Endothelial cell (in vitro differentiated cells): Measurements from ENCODE around the gene HLA-DQA1. TPM values are rescaled to one million over a fixed set of nuclear protein-coding genes. Genes with fewer than 3 reads are reported as not detected.

Source experiments
- DNase-seq: peaks from one replicate; pipeline ENCODE4 v3.0.0; 2021; ENCODE audit warnings: low spot score
- H3K27ac Mint-ChIP-seq: one replicate; pipeline ENCODE4 v1.8.0; 2021; ENCODE audit warnings: mixed read lengths, inconsistent platforms; ENCODE audit not compliant: unreplicated experiment
- H3K27me3 Mint-ChIP-seq: one replicate; pipeline ENCODE4 v1.8.0; 2021; ENCODE audit warnings: mild to moderate bottlenecking, moderate library complexity, mixed read lengths, inconsistent platforms; ENCODE audit not compliant: unreplicated experiment
- H3K36me3 Mint-ChIP-seq: one replicate; pipeline ENCODE4 v1.8.0; 2021; ENCODE audit warnings: mild to moderate bottlenecking, low read depth, mixed read lengths, inconsistent platforms; ENCODE audit not compliant: unreplicated experiment
- H3K4me1 Mint-ChIP-seq: one replicate; pipeline ENCODE4 v1.8.0; 2021; ENCODE audit warnings: mild to moderate bottlenecking, mixed read lengths, inconsistent platforms; ENCODE audit not compliant: unreplicated experiment
- H3K4me3 Mint-ChIP-seq: one replicate; pipeline ENCODE4 v1.8.0; 2021; ENCODE audit warnings: mild to moderate bottlenecking, mixed read lengths, inconsistent platforms; ENCODE audit not compliant: unreplicated experiment
- H3K9me3 Mint-ChIP-seq: one replicate; pipeline ENCODE4 v1.8.0; 2021; ENCODE audit warnings: mixed read lengths, inconsistent platforms; ENCODE audit not compliant: unreplicated experiment
- total RNA-seq: library from RNA; stranded (reverse); fragmentation: NEBNext Ultra II Directional; extraction: Animal tissue kit (Norgen Biotek cat#: 25700); gene quantifications from one replicate; pipeline ENCODE4 v1.2.1, GENCODE V29; 2021; ENCODE audit not compliant: unreplicated experiment
- TF ChIP-seq, protein P1 (sequence below): fragments of 200-600 bp; sonication (generic); IDR thresholded peaks from one replicate; pipeline ENCODE4 v1.5.0; 2021; ENCODE audit warnings: antibody characterized with exemption; ENCODE audit not compliant: unreplicated experiment

The HLA-DQA1 gene
- total RNA-seq, 1 donor from 2014 or later: not detected

DNA sequence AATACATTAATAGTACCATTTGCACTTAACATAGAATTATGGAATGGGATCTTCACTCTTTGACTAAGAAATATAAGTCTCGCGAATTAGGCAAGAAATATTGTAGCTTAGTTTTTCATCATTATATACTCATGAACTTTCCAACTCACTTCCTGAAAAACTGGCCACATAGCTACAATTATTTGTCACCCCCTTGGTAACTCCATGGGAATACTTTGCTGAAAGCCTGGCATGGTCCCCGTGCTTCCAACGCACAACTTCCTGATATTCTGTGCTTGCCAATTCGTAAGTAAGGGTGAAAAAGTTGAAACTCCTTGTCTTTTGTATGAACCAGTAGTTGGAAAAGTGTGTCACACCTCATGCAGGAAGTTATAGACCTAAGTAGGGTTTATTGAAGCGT, 23.7 kb upstream of the HLA-DQA1 start:
- Mint-ChIP-seq H3K27me3 (peaks cover 3% of the 10 kb centered on the region), H3K4me1 (peaks cover 11% of the 10 kb centered on the region), H3K27ac (no peak overlapping the region), H3K4me3 (no peak overlapping the region), H3K36me3 (no peaks in the 10 kb centered on the region), H3K9me3 (no peaks in the 10 kb centered on the region)
- no peak for DNase-seq
- TF ChIP-seq, protein P1, sequence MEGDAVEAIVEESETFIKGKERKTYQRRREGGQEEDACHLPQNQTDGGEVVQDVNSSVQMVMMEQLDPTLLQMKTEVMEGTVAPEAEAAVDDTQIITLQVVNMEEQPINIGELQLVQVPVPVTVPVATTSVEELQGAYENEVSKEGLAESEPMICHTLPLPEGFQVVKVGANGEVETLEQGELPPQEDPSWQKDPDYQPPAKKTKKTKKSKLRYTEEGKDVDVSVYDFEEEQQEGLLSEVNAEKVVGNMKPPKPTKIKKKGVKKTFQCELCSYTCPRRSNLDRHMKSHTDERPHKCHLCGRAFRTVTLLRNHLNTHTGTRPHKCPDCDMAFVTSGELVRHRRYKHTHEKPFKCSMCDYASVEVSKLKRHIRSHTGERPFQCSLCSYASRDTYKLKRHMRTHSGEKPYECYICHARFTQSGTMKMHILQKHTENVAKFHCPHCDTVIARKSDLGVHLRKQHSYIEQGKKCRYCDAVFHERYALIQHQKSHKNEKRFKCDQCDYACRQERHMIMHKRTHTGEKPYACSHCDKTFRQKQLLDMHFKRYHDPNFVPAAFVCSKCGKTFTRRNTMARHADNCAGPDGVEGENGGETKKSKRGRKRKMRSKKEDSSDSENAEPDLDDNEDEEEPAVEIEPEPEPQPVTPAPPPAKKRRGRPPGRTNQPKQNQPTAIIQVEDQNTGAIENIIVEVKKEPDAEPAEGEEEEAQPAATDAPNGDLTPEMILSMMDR: no peak

DNA sequence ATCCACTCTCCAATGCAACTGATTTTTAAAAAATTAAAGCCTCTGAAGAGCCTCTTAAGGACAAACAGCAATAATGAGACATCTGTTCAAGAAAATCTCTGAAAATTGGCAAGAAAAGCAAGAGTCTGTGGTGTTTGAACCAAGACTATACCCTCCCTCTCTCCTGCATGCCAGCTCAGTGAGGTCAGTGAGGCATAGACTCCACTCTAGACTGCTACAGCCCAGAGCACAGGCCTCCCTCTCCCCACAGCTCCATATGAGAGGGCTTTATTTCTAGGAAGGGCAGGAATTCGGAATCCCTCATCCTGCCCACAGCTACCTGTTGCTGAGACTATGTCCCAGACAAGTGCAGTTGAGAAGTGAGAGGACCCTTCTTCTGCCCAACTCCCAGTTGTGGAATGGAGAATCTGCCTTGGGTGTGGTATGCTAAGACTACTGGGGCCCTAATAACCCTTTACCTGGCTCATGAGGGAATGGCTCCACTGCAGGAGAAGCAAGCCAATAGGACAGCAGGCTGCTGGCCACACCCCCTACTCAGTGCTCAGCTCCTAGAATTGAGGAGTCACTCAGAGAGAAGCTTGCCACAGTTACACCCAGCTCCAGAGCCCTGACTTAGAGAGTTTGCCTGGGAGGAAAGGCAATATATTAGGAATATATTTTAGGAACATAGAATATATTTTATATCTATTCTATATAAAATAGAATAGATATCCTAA, 22.7 kb upstream of the HLA-DQA1 start:
- TF ChIP-seq, protein P1: no peak
- Mint-ChIP-seq H3K4me1 (peaks cover 11% of the 10 kb centered on the region), H3K9me3 (no peaks in the 10 kb centered on the region), H3K4me3 (no peak overlapping the region), H3K27ac (no peak overlapping the region), H3K27me3 (peaks cover 2% of the 10 kb centered on the region), H3K36me3 (no peaks in the 10 kb centered on the region)
- DNase-seq: no peak

DNA sequence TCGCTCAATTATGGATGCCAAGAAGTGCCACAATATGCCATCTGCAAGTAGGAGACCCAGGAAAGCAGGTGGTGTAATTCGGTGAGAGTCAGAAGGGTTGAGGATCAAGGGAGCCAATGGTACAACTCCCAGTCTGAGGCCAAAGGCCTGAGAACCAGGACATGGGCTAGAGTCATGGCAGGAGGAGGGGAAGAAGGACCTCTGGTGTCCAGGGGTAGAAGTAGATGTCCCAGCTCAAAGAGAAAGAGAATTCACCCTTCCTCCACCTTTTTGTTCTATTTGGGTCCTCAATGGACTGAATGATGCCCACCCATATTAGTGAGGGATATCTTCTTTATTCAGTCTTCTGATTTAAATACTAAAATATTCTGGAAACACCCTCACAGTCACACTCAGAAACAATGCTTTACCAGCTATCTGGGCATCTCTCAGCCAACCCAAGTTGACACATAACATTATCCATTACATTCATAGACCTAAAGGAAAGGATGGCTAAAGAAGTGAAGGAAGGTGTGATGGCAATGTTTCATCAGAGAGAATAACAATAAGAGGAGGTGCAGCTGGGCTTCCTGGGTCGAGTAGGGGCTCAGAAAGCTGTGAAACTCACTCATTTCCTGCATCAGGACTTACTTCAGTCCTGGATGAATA, 21.2 kb upstream of the HLA-DQA1 start:
- Mint-ChIP-seq H3K4me1 (peaks cover 11% of the 10 kb centered on the region), H3K4me3 (no peak overlapping the region), H3K27ac (no peak overlapping the region), H3K9me3 (no peaks in the 10 kb centered on the region), H3K27me3 (peaks cover 2% of the 10 kb centered on the region), H3K36me3 (no peaks in the 10 kb centered on the region)
- DNase-seq: no peak
- TF ChIP-seq, protein P1: no peak

DNA sequence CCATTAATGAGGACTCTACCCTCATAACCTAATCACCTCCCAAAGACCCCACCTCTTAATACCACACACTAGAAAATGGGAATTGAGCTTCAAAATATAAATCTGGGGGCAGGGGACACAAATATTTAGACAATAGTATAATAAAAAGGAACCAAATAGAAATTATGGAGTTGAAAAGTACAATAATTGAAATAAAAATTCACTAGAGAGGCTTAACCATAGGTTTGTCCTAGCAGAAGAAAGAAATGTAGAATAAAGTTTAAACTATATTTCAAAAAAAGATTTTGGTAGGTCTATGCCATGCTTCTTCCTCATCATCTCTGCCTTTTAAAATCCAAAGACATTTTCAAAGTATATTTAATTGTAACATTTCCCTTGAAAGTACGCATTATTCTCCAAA, 19.5 kb upstream of the HLA-DQA1 start:
- no peak for DNase-seq
- H3K4me1 Mint-ChIP-seq: peaks cover 11% of the 10 kb centered on the region
- no peak overlapping the region for H3K4me3 Mint-ChIP-seq
- TF ChIP-seq, protein P1: no peak
- H3K36me3 Mint-ChIP-seq: no peaks in the 10 kb centered on the region
- no peak overlapping the region for H3K27ac Mint-ChIP-seq
- H3K27me3 Mint-ChIP-seq: no peaks in the 10 kb centered on the region
- no peaks in the 10 kb centered on the region for H3K9me3 Mint-ChIP-seq

DNA sequence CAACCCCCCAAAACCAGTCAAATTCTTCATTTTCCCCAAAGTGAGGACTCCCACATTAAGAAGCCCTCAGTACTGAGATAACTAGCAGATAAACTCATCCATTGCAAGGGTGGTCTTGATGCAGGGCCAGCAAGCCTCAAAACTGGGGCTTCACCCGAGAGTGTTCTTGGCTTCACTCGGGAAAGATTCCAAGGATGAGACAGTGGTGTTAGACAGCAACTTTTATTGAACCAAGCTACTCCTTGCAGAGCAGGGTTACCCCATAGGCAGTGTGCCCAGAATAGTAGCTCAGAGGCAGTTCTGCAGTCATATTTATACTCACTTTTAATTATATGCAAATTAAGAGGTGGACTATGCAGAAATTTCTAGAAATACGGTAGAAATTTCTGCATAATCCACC, 15.8 kb upstream of the HLA-DQA1 start:
- Mint-ChIP-seq H3K27me3 (no peaks in the 10 kb centered on the region), H3K4me3 (no peak overlapping the region), H3K4me1 (peaks cover 6% of the 10 kb centered on the region), H3K36me3 (no peaks in the 10 kb centered on the region), H3K27ac (no peak overlapping the region), H3K9me3 (no peaks in the 10 kb centered on the region)
- DNase-seq: no peak
- TF ChIP-seq, protein P1: no peak
